Measurements from ENCODE around the gene FXYD3.
"Not testable (repeated sequence)": the region's sequence is repeated elsewhere in the genome, so short reads cannot be mapped to it uniquely, and the experiment has no call there.

FXYD3 gene

GRCh38 chr19:35125749-35126623 lies 10.4 kb downstream of the FXYD3 start:
- no peaks in the 10 kb centered on the region for H3K4me1 ChIP-seq (ENCODE audit: control insufficient read depth, insufficient read depth, low read length, poor library complexity, severe bottlenecking)

GRCh38 chr19:35126624-35126959 lies 11.0 kb downstream of the FXYD3 start:
- no peaks in the 10 kb centered on the region for H3K4me1 ChIP-seq (ENCODE audit: control insufficient read depth, insufficient read depth, low read length, poor library complexity, severe bottlenecking)
- H3K9me3 ChIP-seq (ENCODE audit: control insufficient read depth, low read length), result no peaks in the 10 kb centered on the region
- no peak overlapping the region for H3K27ac ChIP-seq (ENCODE audit: low read depth, low read length, severe bottlenecking)
- H3K4me3 ChIP-seq (ENCODE audit: extremely low read depth, insufficient read depth, low read length, poor library complexity, severe bottlenecking), result no peak overlapping the region
- WGBS, 2 experiments (ENCODE audit: insufficient coverage in 2 of 2), result 88% methylated on average over 16 to 20 of the region's 20 CpGs
- no peaks in the 10 kb centered on the region for H3K36me3 ChIP-seq (ENCODE audit: control insufficient read depth, insufficient read depth, low read length)

More at GRCh38 chr19:35125749-35126623, 10.4 kb downstream of the FXYD3 start:
- Histone ChIP-seq H3K36me3 (ENCODE audit: control insufficient read depth, insufficient read depth, low read length) (no peaks in the 10 kb centered on the region), H3K27ac (ENCODE audit: low read depth, low read length, severe bottlenecking) (no peak overlapping the region), H3K4me3 (ENCODE audit: extremely low read depth, insufficient read depth, low read length, poor library complexity, severe bottlenecking) (no peak overlapping the region), H3K9me3 (ENCODE audit: control insufficient read depth, low read length) (no peaks in the 10 kb centered on the region)
- 92 to 94% methylated on average over 33 to 35 of the region's 35 CpGs for WGBS, 2 experiments (ENCODE audit: insufficient coverage in 2 of 2)

- Histone ChIP-seq H3K27ac (ENCODE audit: low read depth, low read length, severe bottlenecking) (no peak overlapping the region), H3K9me3 (ENCODE audit: control insufficient read depth, low read length) (no peaks in the 10 kb centered on the region), H3K4me3 (ENCODE audit: extremely low read depth, insufficient read depth, low read length, poor library complexity, severe bottlenecking) (no peak overlapping the region), H3K4me1 (ENCODE audit: control insufficient read depth, insufficient read depth, low read length, poor library complexity, severe bottlenecking) (no peaks in the 10 kb centered on the region), H3K36me3 (ENCODE audit: control insufficient read depth, insufficient read depth, low read length) (no peaks in the 10 kb centered on the region)
- 74 to 82% methylated on average over 3 to 5 of the region's 7 CpGs for WGBS, 2 experiments (ENCODE audit: insufficient coverage in 2 of 2)
Observed at GRCh38 chr19:35127871-35128270, 12.2 kb downstream of the FXYD3 start.

- Histone ChIP-seq H3K9me3 (ENCODE audit: control insufficient read depth, low read length) (no peaks in the 10 kb centered on the region), H3K4me3 (ENCODE audit: extremely low read depth, insufficient read depth, low read length, poor library complexity, severe bottlenecking) (no peak overlapping the region), H3K4me1 (ENCODE audit: control insufficient read depth, insufficient read depth, low read length, poor library complexity, severe bottlenecking) (no peaks in the 10 kb centered on the region), H3K36me3 (ENCODE audit: control insufficient read depth, insufficient read depth, low read length) (no peaks in the 10 kb centered on the region), H3K27ac (ENCODE audit: low read depth, low read length, severe bottlenecking) (no peak overlapping the region)
- WGBS, 2 experiments (ENCODE audit: insufficient coverage in 2 of 2), result 94 to 95% methylated on average over 7 to 8 of the region's 9 CpGs
Observed at GRCh38 chr19:35128398-35129057, 12.9 kb downstream of the FXYD3 start.

DNA sequence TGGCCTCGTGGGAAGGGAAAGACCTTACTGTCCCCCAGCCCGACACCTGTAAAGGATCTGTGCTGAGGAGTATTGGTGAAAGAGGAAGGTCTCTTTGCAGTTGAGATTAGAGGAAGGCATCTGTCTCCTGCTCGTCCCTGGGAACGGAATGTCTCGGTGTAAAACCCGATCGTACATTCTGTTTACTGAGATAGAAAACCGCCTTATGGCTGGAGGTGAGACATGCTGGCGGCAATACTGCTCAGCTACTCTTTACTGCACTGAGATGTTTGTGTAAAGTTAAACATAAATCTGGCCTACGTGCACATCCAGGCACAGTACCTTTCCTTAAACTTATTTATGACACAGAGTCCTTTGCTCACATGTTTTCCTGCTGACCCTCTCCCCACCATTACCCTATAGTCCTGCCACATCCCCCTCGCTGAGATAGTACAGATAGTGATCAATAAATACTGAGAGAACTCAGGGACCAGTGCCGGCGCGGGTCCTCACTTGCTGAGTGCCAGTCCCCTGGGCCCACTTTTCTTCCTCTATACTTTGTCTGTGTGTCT lies 14.2 kb downstream of the FXYD3 start:
- H3K4me1 ChIP-seq (ENCODE audit: control insufficient read depth, insufficient read depth, low read length, poor library complexity, severe bottlenecking); H3K4me3 ChIP-seq (ENCODE audit: extremely low read depth, insufficient read depth, low read length, poor library complexity, severe bottlenecking); H3K27ac ChIP-seq (ENCODE audit: low read depth, low read length, severe bottlenecking); H3K36me3 ChIP-seq (ENCODE audit: control insufficient read depth, insufficient read depth, low read length); H3K9me3 ChIP-seq (ENCODE audit: control insufficient read depth, low read length): not testable (repeated sequence)
- WGBS, 2 experiments (ENCODE audit: insufficient coverage in 2 of 2), result 81 to 89% methylated on average over 12 to 14 of the region's 14 CpGs

DNA sequence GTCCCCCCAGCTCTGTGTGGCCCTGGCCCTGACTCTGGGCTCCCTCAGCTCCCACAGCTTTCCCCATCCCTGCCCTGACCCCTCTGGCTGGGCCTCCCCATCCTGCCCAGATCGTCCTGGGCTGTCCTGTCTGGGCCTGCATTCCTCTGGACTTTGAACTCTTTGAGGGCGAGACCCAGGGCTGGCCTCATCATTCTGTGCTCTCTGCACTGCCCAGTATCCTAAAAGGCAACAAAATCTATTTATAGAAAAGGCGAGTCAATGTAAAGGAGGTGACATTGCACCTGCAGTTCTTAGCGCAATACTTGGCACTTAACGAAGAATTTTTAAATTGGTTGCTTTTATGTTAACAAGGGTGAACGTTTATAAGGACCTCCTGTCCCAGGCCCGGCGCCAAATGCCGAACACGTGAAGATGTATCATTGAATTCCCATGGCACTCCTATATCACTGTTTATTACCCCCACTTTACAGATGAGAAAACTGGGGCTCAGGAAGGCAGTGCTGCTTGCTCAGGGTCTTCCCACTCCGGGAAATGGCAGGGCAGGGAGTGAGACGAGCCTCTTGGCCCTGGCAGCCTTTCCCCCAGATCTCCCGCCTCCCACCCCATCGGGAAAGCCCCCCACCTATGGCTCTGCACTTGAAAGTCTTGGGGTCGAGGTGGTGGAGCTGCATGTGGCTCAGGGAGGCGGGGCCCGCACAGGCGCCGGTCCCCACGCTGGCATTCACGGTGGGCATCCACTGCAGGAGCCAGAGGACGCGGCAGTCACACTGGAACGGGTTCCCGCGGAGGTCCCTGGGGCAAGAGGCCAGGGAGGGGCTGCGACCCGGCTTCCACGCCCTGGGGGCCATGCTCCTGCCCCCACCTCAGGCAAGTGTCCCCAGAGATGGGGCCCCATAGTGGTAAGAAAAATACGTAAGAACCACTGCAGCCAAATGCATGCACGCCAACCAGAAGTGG lies 15.4 kb downstream of the FXYD3 start:
- H3K9me3 ChIP-seq (ENCODE audit: control insufficient read depth, low read length), result no peaks in the 10 kb centered on the region
- no peak overlapping the region for H3K4me3 ChIP-seq (ENCODE audit: extremely low read depth, insufficient read depth, low read length, poor library complexity, severe bottlenecking)
- H3K4me1 ChIP-seq (ENCODE audit: control insufficient read depth, insufficient read depth, low read length, poor library complexity, severe bottlenecking), result peaks cover 4% of the 10 kb centered on the region
- no peaks in the 10 kb centered on the region for H3K36me3 ChIP-seq (ENCODE audit: control insufficient read depth, insufficient read depth, low read length)
- 87 to 89% methylated on average over 20 to 27 of the region's 31 CpGs for WGBS, 2 experiments (ENCODE audit: insufficient coverage in 2 of 2)
- no peak overlapping the region for H3K27ac ChIP-seq (ENCODE audit: low read depth, low read length, severe bottlenecking)

DNA sequence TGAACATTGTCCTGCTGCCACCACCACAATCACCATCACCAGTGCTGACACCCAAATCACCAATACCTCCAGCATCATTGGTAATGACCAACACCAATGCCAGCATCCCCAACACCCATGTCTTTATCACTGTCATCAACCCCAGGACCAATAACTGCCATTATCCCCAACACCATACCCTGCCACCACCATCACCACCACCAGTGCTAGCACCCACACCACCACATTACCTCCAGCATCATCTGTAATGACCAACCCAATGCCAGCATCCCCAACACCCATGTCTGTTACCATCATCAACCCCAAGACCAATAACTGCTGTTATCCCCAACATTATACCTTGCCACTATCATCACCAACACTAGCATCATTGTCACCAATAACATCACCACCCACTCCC lies 16.6 kb downstream of the FXYD3 start:
- Histone ChIP-seq H3K9me3 (ENCODE audit: control insufficient read depth, low read length) (no peaks in the 10 kb centered on the region), H3K4me3 (ENCODE audit: extremely low read depth, insufficient read depth, low read length, poor library complexity, severe bottlenecking) (no peak overlapping the region), H3K27ac (ENCODE audit: low read depth, low read length, severe bottlenecking) (no peak overlapping the region), H3K36me3 (ENCODE audit: control insufficient read depth, insufficient read depth, low read length) (no peaks in the 10 kb centered on the region), H3K4me1 (ENCODE audit: control insufficient read depth, insufficient read depth, low read length, poor library complexity, severe bottlenecking) (peaks cover 4% of the 10 kb centered on the region)

DNA sequence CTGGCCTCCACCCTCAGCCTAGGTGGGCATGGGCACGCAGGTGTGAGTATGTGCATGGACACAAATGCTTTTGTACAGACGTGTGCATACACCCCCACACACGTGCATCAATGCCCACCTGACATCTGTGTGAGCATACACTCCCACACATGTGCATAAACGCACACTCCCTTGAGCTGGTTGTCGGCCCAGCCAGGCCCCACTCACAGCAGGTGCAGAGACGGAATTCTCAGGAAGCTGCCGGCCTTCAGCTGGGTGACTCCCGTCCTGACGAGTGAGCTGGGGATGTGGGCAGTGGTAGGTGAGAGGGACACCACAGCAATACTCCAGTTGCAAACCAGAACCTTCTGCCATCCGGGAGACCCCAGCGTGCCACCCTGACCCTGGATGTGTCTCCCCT lies 18.2 kb downstream of the FXYD3 start:
- Histone ChIP-seq H3K9me3 (ENCODE audit: control insufficient read depth, low read length) (no peaks in the 10 kb centered on the region), H3K4me3 (ENCODE audit: extremely low read depth, insufficient read depth, low read length, poor library complexity, severe bottlenecking) (no peak overlapping the region), H3K4me1 (ENCODE audit: control insufficient read depth, insufficient read depth, low read length, poor library complexity, severe bottlenecking) (peaks cover 4% of the 10 kb centered on the region), H3K36me3 (ENCODE audit: control insufficient read depth, insufficient read depth, low read length) (no peaks in the 10 kb centered on the region), H3K27ac (ENCODE audit: low read depth, low read length, severe bottlenecking) (no peak overlapping the region)
- 89 to 96% methylated on average over 5 of the region's 11 CpGs for WGBS, 2 experiments (ENCODE audit: insufficient coverage in 2 of 2)

DNA sequence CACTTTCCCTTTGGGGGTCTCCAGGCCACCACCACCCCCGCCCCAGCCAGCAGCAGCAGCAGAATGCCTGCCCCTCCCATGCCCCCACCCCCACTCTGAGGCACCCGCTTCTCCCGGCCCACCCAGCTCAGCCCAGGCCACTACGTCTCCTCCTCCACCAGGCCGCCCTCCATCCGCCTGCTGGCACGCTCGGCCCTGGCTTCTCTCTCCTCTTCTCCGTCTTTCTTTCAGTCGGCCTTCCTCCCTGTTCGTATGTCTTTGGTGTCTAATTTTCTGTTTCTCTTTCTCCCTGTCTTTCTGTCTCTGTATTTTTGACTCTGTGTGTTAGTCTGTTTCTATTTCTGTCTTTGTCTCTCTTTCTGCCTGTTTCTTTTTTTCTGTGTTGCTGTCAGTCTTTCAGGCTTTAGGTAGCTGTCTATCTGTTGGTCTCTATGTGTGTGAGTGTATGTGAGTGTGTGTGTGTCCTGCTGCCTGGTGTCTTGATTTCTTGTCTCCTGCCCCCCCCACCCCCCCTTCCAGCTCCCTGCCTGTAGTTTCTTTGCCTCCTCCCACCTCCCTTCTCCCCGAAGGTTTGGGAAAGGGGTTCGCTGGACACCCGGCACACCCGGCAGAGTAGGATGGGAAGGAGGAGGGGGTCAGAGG lies 19.1 kb downstream of the FXYD3 start, which contains the start of gene LGI4:
TSS of gene LGI4 (minus strand) at position 459 of the 642 bp plus-strand sequence. CDS start at position 80, 379 bp downstream.
- Histone ChIP-seq H3K9me3 (ENCODE audit: control insufficient read depth, low read length) (no peaks in the 10 kb centered on the region), H3K27ac (ENCODE audit: low read depth, low read length, severe bottlenecking) (no peak within 1 kb of the TSS), H3K4me1 (ENCODE audit: control insufficient read depth, insufficient read depth, low read length, poor library complexity, severe bottlenecking) (peaks cover 12% of the 10 kb centered on the region), H3K36me3 (ENCODE audit: control insufficient read depth, insufficient read depth, low read length) (no peaks in the 10 kb centered on the region), H3K4me3 (ENCODE audit: extremely low read depth, insufficient read depth, low read length, poor library complexity, severe bottlenecking) (peak within 1 kb of the TSS; percentile 14)
- WGBS, 2 experiments (ENCODE audit: insufficient coverage in 2 of 2), result 71 to 80% methylated on average over 2 to 9 of the region's 15 CpGs

- Histone ChIP-seq H3K27ac (ENCODE audit: low read depth, low read length, severe bottlenecking) (no peak overlapping the region), H3K36me3 (ENCODE audit: control insufficient read depth, insufficient read depth, low read length) (no peaks in the 10 kb centered on the region), H3K4me3 (ENCODE audit: extremely low read depth, insufficient read depth, low read length, poor library complexity, severe bottlenecking) (peak overlapping the region; percentile 14), H3K9me3 (ENCODE audit: control insufficient read depth, low read length) (no peaks in the 10 kb centered on the region), H3K4me1 (ENCODE audit: control insufficient read depth, insufficient read depth, low read length, poor library complexity, severe bottlenecking) (peaks cover 16% of the 10 kb centered on the region)
- 0% methylated on average over 1 of the region's 7 CpGs; no CpG with 5 or more reads in 1 of the 2 experiments for WGBS, 2 experiments (ENCODE audit: insufficient coverage in 2 of 2)
Observed at GRCh38 chr19:35135389-35135909, 19.8 kb downstream of the FXYD3 start.
